Activated naive CD8-positive, alpha-beta T cell treated with anti-CD3 and anti-CD28 coated beads for 36 hours (primary cell): ENCODE data around the gene AUTS2. TPM values are rescaled to one million over a fixed set of nuclear protein-coding genes. Genes with fewer than 3 reads are reported as not detected.

Source experiments
- DNase-seq: peaks from one replicate; pipeline ENCODE4 v3.0.0; 2021
- H3K27ac Mint-ChIP-seq: one replicate; pipeline ENCODE4 v1.8.0; 2022; ENCODE audit warnings: mild to moderate bottlenecking, moderate library complexity, mixed read lengths
- H3K27me3 Mint-ChIP-seq: one replicate; pipeline ENCODE4 v1.8.0; 2022; ENCODE audit warnings: mild to moderate bottlenecking, mixed read lengths
- H3K36me3 Mint-ChIP-seq: one replicate; pipeline ENCODE4 v1.8.0; 2021; ENCODE audit warnings: mild to moderate bottlenecking, mixed read lengths
- H3K4me1 Mint-ChIP-seq: one replicate; pipeline ENCODE4 v1.8.0; 2021; ENCODE audit warnings: mixed read lengths
- H3K4me3 Mint-ChIP-seq: one replicate; pipeline ENCODE4 v1.8.0; 2022; ENCODE audit warnings: mild to moderate bottlenecking, moderate library complexity, mixed read lengths
- H3K9me3 Mint-ChIP-seq: one replicate; pipeline ENCODE4 v1.8.0; 2022; ENCODE audit warnings: mixed read lengths
- total RNA-seq, 2 experiments: library from RNA; stranded (reverse); gene quantifications; one replicate each; pipeline ENCODE4 v1.2.3, GENCODE V29; 2021

AUTS2 gene
- total RNA-seq, 2 experiments from 2014 or later = 0.58 to 0.78 TPM

GRCh38 chr7:70505468-70505867 is 907.2 kb downstream of the AUTS2 start:
- no peaks in the 10 kb centered on the region for H3K9me3 Mint-ChIP-seq
- no peaks in the 10 kb centered on the region for H3K27me3 Mint-ChIP-seq
- H3K36me3 Mint-ChIP-seq = no peaks in the 10 kb centered on the region
- no peak overlapping the region for H3K4me3 Mint-ChIP-seq
- DNase-seq = no peak
- H3K4me1 Mint-ChIP-seq = no peaks in the 10 kb centered on the region
- no peak overlapping the region for H3K27ac Mint-ChIP-seq

GRCh38 chr7:70505886-70506285 is 907.6 kb downstream of the AUTS2 start:
- Mint-ChIP-seq H3K9me3 (no peaks in the 10 kb centered on the region), H3K27me3 (no peaks in the 10 kb centered on the region), H3K36me3 (no peaks in the 10 kb centered on the region), H3K4me3 (no peak overlapping the region), H3K27ac (no peak overlapping the region), H3K4me1 (no peaks in the 10 kb centered on the region)
- no peak for DNase-seq

GRCh38 chr7:70506434-70506833 is 908.2 kb downstream of the AUTS2 start:
- no peak overlapping the region for H3K4me3 Mint-ChIP-seq
- H3K27ac Mint-ChIP-seq = no peak overlapping the region
- H3K27me3 Mint-ChIP-seq = no peaks in the 10 kb centered on the region
- H3K4me1 Mint-ChIP-seq = no peaks in the 10 kb centered on the region
- DNase-seq = no peak
- H3K9me3 Mint-ChIP-seq = no peaks in the 10 kb centered on the region
- H3K36me3 Mint-ChIP-seq = no peaks in the 10 kb centered on the region

- Mint-ChIP-seq H3K36me3 (no peaks in the 10 kb centered on the region), H3K27ac (no peak overlapping the region), H3K4me3 (no peak overlapping the region), H3K4me1 (no peaks in the 10 kb centered on the region), H3K27me3 (no peaks in the 10 kb centered on the region), H3K9me3 (peaks cover 1% of the 10 kb centered on the region)
- DNase-seq = no peak
Observed at GRCh38 chr7:70512144-70512543, 913.9 kb downstream of the AUTS2 start.

- Mint-ChIP-seq H3K27ac (no peak overlapping the region), H3K27me3 (no peaks in the 10 kb centered on the region), H3K4me1 (no peaks in the 10 kb centered on the region), H3K36me3 (no peaks in the 10 kb centered on the region), H3K4me3 (no peak overlapping the region), H3K9me3 (peaks cover 1% of the 10 kb centered on the region)
- no peak for DNase-seq
Observed at GRCh38 chr7:70512761-70513160, 914.5 kb downstream of the AUTS2 start.

- Mint-ChIP-seq H3K27me3 (peaks cover 4% of the 10 kb centered on the region), H3K27ac (no peak overlapping the region), H3K36me3 (no peaks in the 10 kb centered on the region), H3K4me1 (no peaks in the 10 kb centered on the region), H3K4me3 (no peak overlapping the region), H3K9me3 (no peaks in the 10 kb centered on the region)
- no peak for DNase-seq
Observed at GRCh38 chr7:70520611-70521010, 922.3 kb downstream of the AUTS2 start.

- Mint-ChIP-seq H3K4me1 (no peaks in the 10 kb centered on the region), H3K4me3 (no peak overlapping the region), H3K27me3 (peaks cover 4% of the 10 kb centered on the region), H3K36me3 (no peaks in the 10 kb centered on the region), H3K27ac (no peak overlapping the region), H3K9me3 (no peaks in the 10 kb centered on the region)
- no peak for DNase-seq
Observed at GRCh38 chr7:70523249-70523988, 925.1 kb downstream of the AUTS2 start.

GRCh38 chr7:70523989-70524351 is 925.7 kb downstream of the AUTS2 start:
- Mint-ChIP-seq H3K27me3 (peaks cover 4% of the 10 kb centered on the region), H3K27ac (no peak overlapping the region), H3K4me1 (no peaks in the 10 kb centered on the region), H3K36me3 (no peaks in the 10 kb centered on the region), H3K4me3 (no peak overlapping the region), H3K9me3 (no peaks in the 10 kb centered on the region)
- DNase-seq = no peak

- H3K4me1 Mint-ChIP-seq = no peaks in the 10 kb centered on the region
- no peak for DNase-seq
- no peaks in the 10 kb centered on the region for H3K36me3 Mint-ChIP-seq
- H3K27ac Mint-ChIP-seq = no peak overlapping the region
- no peaks in the 10 kb centered on the region for H3K27me3 Mint-ChIP-seq
- H3K9me3 Mint-ChIP-seq = no peaks in the 10 kb centered on the region
- no peak overlapping the region for H3K4me3 Mint-ChIP-seq
Observed at GRCh38 chr7:70525991-70526390, 927.7 kb downstream of the AUTS2 start.

- Mint-ChIP-seq H3K4me1 (no peaks in the 10 kb centered on the region), H3K4me3 (no peak overlapping the region), H3K9me3 (no peaks in the 10 kb centered on the region), H3K36me3 (no peaks in the 10 kb centered on the region), H3K27me3 (no peaks in the 10 kb centered on the region), H3K27ac (no peak overlapping the region)
- DNase-seq = no peak
Observed at GRCh38 chr7:70527520-70528115, 929.3 kb downstream of the AUTS2 start.

GRCh38 chr7:70529436-70529835 is 931.2 kb downstream of the AUTS2 start:
- Mint-ChIP-seq H3K27ac (no peak overlapping the region), H3K36me3 (no peaks in the 10 kb centered on the region)

GRCh38 chr7:70529914-70530585 is 931.8 kb downstream of the AUTS2 start:
- Mint-ChIP-seq H3K4me3 (no peak overlapping the region), H3K36me3 (no peaks in the 10 kb centered on the region), H3K4me1 (no peaks in the 10 kb centered on the region), H3K27ac (no peak overlapping the region), H3K9me3 (no peaks in the 10 kb centered on the region), H3K27me3 (no peaks in the 10 kb centered on the region)
- DNase-seq = no peak

More at GRCh38 chr7:70529436-70529835, 931.2 kb downstream of the AUTS2 start:
- H3K27me3 Mint-ChIP-seq = no peaks in the 10 kb centered on the region
- no peaks in the 10 kb centered on the region for H3K4me1 Mint-ChIP-seq
- H3K9me3 Mint-ChIP-seq = no peaks in the 10 kb centered on the region
- no peak for DNase-seq
- H3K4me3 Mint-ChIP-seq = no peak overlapping the region

- Mint-ChIP-seq H3K4me1 (no peaks in the 10 kb centered on the region), H3K9me3 (no peaks in the 10 kb centered on the region), H3K27me3 (no peaks in the 10 kb centered on the region), H3K27ac (no peak overlapping the region), H3K36me3 (no peaks in the 10 kb centered on the region), H3K4me3 (no peak overlapping the region)
- DNase-seq = no peak
Observed at GRCh38 chr7:70533614-70534013, 935.3 kb downstream of the AUTS2 start.

- DNase-seq = no peak
- H3K27me3 Mint-ChIP-seq = no peaks in the 10 kb centered on the region
- no peak overlapping the region for H3K27ac Mint-ChIP-seq
- H3K4me3 Mint-ChIP-seq = no peak overlapping the region
- no peaks in the 10 kb centered on the region for H3K4me1 Mint-ChIP-seq
- no peaks in the 10 kb centered on the region for H3K36me3 Mint-ChIP-seq
- no peaks in the 10 kb centered on the region for H3K9me3 Mint-ChIP-seq
Observed at GRCh38 chr7:70539205-70539604, 940.9 kb downstream of the AUTS2 start.

GRCh38 chr7:70539617-70540016 is 941.3 kb downstream of the AUTS2 start:
- H3K4me1 Mint-ChIP-seq = no peaks in the 10 kb centered on the region
- H3K27me3 Mint-ChIP-seq = no peaks in the 10 kb centered on the region
- no peaks in the 10 kb centered on the region for H3K9me3 Mint-ChIP-seq
- DNase-seq = no peak
- H3K4me3 Mint-ChIP-seq = no peak overlapping the region
- no peak overlapping the region for H3K27ac Mint-ChIP-seq
- no peaks in the 10 kb centered on the region for H3K36me3 Mint-ChIP-seq

GRCh38 chr7:70540641-70541040 is 942.4 kb downstream of the AUTS2 start:
- Mint-ChIP-seq H3K27me3 (no peaks in the 10 kb centered on the region), H3K9me3 (no peaks in the 10 kb centered on the region), H3K4me3 (no peak overlapping the region), H3K36me3 (no peaks in the 10 kb centered on the region), H3K27ac (no peak overlapping the region), H3K4me1 (no peaks in the 10 kb centered on the region)
- DNase-seq = no peak
